H54 (cell line): ENCODE data around the gene MYH2.
"Not testable (repeated sequence)": the region's sequence is repeated elsewhere in the genome, so short reads cannot be mapped to it uniquely, and the experiment has no call there.

Experiments used
- DNase-seq: peaks from one replicate; pipeline ENCODE4 v3.0.0; 2011; ENCODE audit warnings: low spot score, mixed read lengths; ENCODE audit not compliant: insufficient read length
- FAIRE-seq: peaks from 3 replicates; lab custom pipeline; 2011; peaks lifted over from hg19 to GRCh38; lab: Jason Lieb, UNC
- POLR2A ChIP-seq: IDR thresholded peaks from 2 replicates; pipeline ENCODE4 v1.6.1; 2011; ENCODE audit warnings: low read depth, mild to moderate bottlenecking, low read length

MYH2 gene

GRCh38 chr17:10549096-10549842 is at the start of gene MYH2:
MYH2 (minus strand) TSS chr17:10549658; CDS start chr17:10547920, 1,738 bp downstream.
- FAIRE-seq (no peak), DNase-seq (no peak)
- TF ChIP-seq POLR2A: no peak

DNA sequence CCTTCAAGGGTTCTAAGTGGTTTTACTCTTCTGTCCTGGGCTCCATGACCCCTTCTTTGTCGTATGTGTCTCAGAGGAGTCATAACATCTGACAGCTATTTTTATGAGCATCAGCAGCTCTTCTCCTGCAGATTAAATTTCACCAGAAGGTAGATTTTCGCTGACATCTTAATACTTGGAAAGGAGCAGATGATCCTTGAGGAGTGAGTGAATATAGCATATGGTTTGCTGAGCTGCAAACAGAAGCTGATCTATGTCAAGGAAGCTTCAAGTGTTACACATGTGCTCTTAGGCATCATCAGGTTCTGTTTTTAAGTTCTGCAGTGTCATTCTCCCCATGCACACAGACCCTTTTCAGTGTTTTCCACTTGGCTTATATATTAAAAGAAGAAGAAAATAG is 49.2 kb upstream of the MYH2 start:
- no peak for FAIRE-seq
- no peak for DNase-seq
- TF ChIP-seq POLR2A: no peak

- DNase-seq (no peak), FAIRE-seq (no peak)
- TF ChIP-seq POLR2A: no peak
Measured at GRCh38 chr17:10589553-10590145, 40.2 kb upstream of the MYH2 start.

DNA sequence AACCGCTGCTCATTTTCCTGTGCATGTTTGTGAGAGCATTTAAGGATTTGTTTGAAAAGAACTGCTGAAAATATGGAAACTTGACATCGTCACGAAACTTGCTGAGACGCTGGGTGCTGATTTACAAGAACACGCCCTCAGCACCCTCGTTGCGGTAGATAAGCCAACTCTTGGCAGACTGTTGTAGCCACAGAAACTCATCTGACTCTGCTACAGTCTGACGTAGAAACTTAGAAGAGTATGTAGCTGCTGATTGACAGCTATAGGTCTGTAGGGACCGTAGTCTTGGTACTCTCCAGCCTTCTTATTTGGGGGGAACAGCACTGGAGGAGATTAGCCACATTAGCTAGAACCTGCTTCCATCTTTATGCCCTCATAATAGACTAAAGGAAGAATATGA is 36.1 kb upstream of the MYH2 start:
- TF ChIP-seq POLR2A: no peak
- DNase-seq: no peak
- no peak for FAIRE-seq

DNA sequence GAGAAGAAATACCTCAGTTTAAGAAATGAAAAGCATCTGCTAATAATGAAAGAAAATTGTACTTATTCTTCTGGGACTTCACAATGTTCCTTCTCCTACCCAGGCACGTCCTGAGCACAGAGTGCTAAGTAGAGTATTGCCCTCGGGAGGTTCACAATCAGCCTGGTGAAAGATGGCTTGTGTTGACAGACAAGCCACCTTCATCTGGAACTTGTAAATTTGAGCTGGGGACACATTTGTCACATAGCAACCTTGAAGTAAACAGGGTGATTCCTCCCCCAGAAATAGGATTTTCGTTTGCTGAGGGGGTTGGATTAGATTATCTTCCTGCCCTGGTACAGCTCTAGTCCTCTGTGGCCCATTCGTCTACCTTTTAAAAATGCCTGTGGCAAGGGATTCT is 34.4 kb upstream of the MYH2 start:
- FAIRE-seq: no peak
- no peak for DNase-seq
- TF ChIP-seq POLR2A: no peak

GRCh38 chr17:10579270-10579669 is 29.8 kb upstream of the MYH2 start:
- FAIRE-seq: no peak
- DNase-seq: no peak
- TF ChIP-seq POLR2A: no peak

DNA sequence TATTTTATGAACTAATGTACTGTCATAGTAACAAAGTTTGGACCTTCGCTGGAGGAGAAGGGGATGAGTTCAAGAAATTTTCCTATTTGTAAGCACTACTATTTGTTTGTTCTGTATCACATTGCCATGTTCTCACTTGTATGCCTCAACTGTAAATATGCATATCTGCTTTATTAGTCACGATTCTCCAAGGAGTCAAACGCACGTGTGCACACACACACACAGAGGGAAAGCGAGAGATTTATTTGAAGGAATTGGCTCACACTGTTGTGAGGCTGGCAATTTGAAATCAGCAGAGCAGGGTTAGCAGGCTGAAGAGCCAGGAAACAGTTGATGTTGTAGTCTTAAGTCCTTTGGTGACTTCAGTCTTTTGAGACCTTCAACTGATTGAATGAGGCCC is 24.9 kb upstream of the MYH2 start:
- no peak for TF ChIP-seq POLR2A
- DNase-seq (no peak), FAIRE-seq (no peak)

DNA sequence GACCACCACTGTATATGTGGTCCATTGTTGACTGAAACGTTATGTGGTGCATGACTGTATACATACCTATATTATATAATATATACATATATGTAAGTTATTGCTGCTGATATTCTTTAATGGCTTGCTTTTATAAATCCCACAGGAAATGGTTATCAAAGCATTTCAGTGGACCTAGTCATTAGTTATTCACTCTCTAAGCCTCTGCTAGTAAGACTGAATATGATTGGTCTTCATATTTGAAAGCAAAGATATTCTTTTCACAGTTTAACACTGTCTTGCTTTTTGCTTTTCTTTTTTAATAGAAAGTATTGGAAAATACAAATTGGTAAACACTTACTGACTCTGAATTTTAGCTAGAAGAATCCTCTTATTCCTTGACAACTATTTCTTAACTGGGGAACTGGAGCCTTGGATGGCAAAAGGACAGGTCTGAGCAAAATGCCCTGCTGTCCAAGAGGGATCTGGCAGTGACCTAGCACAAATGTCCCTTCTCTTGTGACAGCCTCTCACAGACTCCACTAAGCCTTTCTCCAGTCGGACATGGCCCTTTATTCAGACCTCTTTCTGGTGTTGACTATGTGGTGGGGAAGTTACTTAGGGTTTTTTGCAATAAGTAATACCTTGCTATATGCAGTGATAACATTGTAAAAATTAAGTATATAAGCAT is 14.7 kb upstream of the MYH2 start:
- DNase-seq (no peak), FAIRE-seq (no peak)
- no peak for TF ChIP-seq POLR2A

DNA sequence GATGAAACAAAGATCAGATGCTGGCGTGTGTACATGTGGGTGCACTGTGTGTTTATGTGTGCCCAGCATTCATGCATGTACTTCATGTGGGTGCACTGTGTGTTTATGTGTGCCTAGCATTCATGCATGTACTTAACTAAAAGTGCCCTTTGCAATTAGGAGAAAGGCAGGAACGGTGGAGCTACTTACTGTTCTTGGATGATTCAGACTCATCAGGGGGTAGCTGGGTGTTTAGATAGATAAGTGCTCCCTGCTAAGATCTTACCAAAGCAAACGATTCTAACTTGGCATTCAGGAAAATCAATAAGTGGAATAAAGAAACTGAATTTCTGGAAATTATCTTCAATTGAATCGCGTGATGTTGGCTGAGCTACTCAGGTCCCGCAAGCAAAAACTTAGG is 8.6 kb upstream of the MYH2 start:
- no peak for DNase-seq
- FAIRE-seq: no peak
- no peak for TF ChIP-seq POLR2A

DNA sequence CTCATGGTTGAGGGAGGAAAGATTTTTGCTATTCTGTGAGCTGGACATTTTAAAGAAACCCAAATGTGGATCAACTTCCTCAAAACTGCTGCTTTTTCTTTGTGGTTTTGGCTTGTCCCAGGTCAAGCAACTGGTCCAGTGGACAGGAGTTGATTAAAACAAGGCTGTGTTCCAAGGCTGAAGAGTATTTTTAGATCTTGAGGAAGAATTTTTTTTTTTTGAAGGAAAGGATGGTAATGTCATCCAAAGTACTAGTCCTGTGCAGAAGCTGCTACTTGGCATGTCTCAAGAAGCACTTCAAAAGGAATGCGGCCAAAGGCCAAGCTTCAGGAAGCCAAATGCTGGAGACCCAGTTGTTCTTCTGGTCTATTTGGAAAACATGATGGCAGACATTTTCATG is 8.0 kb upstream of the MYH2 start:
- DNase-seq: no peak
- FAIRE-seq: no peak
- no peak for TF ChIP-seq POLR2A

- FAIRE-seq: no peak
- TF ChIP-seq POLR2A: no peak
Measured at GRCh38 chr17:10556301-10557005, 7.0 kb upstream of the MYH2 start.

GRCh38 chr17:10550014-10550413 is 556 bp upstream of the MYH2 start:
- no peak for FAIRE-seq
- DNase-seq: no peak
- TF ChIP-seq POLR2A: no peak

More at GRCh38 chr17:10556301-10557005, 7.0 kb upstream of the MYH2 start:
- DNase-seq: no peak

- DNase-seq (no peak), FAIRE-seq (no peak)
- TF ChIP-seq POLR2A: no peak
Measured at GRCh38 chr17:10547351-10547750, 2.1 kb downstream of the MYH2 start.

DNA sequence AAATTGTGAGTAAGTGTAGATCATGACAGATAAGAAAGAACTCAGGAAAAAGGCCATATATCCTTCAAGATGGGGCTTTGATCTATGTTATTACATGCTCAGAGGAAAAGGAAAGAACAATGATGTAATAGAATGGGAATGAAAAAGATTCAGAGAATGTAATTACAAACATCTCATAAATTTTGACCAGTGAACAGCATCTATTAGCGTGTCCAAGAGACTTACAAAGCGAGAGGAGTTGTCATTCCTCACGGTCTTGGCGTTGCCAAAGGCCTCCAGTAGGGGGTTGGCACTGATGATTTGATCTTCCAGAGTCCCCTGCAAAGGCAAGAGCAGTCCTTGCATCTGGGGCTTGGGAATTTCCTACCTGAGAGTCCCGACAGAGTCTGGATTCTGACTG is 6.0 kb downstream of the MYH2 start:
- not testable (repeated sequence) for FAIRE-seq

GRCh38 chr17:10541179-10541578 is 8.3 kb downstream of the MYH2 start:
- not testable (repeated sequence) for FAIRE-seq, DNase-seq

More for the DNA sequence above, 6.0 kb downstream of the MYH2 start:
- not testable (repeated sequence) for DNase-seq
